NCI-H1694 treated with DMSO at 0.1 percent for 48 hours (cell line): ENCODE results near the gene P3R3URF.

Experiments used
- DNase-seq: peaks from one replicate; lab custom pipeline; 2025; lab: John Stamatoyannopoulos, UW

The P3R3URF gene

GRCh38 chr1:46172321-46172720 lies 4.0 kb downstream of the P3R3URF start:
- DNase-seq = no peak

- no peak for DNase-seq
These were observed 4.4 kb downstream of the P3R3URF start for GRCh38 chr1:46171871-46172270.

GRCh38 chr1:46171351-46171750 lies 4.9 kb downstream of the P3R3URF start:
- DNase-seq = no peak

- no peak for DNase-seq
These were observed 6.4 kb downstream of the P3R3URF start for GRCh38 chr1:46169811-46170454.

- DNase-seq = no peak
These were observed 7.8 kb downstream of the P3R3URF start for GRCh38 chr1:46168477-46168876.

- no peak for DNase-seq
These were observed 9.5 kb downstream of the P3R3URF start for GRCh38 chr1:46166521-46167462.

- DNase-seq = no peak
These were observed 16.1 kb downstream of the P3R3URF start for GRCh38 chr1:46160212-46160611.

- no peak for DNase-seq
These were observed 16.8 kb downstream of the P3R3URF start for GRCh38 chr1:46159516-46159915.

GRCh38 chr1:46158312-46159281 lies 17.7 kb downstream of the P3R3URF start:
- no peak for DNase-seq

GRCh38 chr1:46157916-46158311 lies 18.4 kb downstream of the P3R3URF start:
- no peak for DNase-seq

GRCh38 chr1:46153732-46154131 lies 22.6 kb downstream of the P3R3URF start:
- DNase-seq = no peak

GRCh38 chr1:46153228-46153627 lies 23.1 kb downstream of the P3R3URF start:
- no peak for DNase-seq

GRCh38 chr1:46152016-46152415 lies 24.3 kb downstream of the P3R3URF start:
- DNase-seq = no peak

GRCh38 chr1:46150085-46150484 lies 26.2 kb downstream of the P3R3URF start:
- no peak for DNase-seq

GRCh38 chr1:46148318-46148717 lies 28.0 kb downstream of the P3R3URF start:
- no peak for DNase-seq

- DNase-seq = no peak
These were observed 38.4 kb downstream of the P3R3URF start for GRCh38 chr1:46137916-46138315.

GRCh38 chr1:46136711-46137110 lies 39.6 kb downstream of the P3R3URF start:
- peak; percentile 3 for DNase-seq

GRCh38 chr1:46134660-46135331 lies 41.5 kb downstream of the P3R3URF start:
- DNase-seq = peak; percentile 68

GRCh38 chr1:46133781-46134350 lies 42.4 kb downstream of the P3R3URF start:
- peak; percentile 45 for DNase-seq

- DNase-seq = no peak
These were observed 43.1 kb downstream of the P3R3URF start for GRCh38 chr1:46133181-46133658.
